Measurements from ENCODE around the gene LBH. TPM values are rescaled to one million over a fixed set of nuclear protein-coding genes. Genes with fewer than 3 reads are reported as not detected.

LBH gene
- total and polyA plus RNA-seq, 5 donors from 2014 or later, result 215 to 299 (median 232) TPM

- H3K36me3 ChIP-seq (ENCODE audit: control insufficient read depth, insufficient read depth, low read length), result peaks cover 41% of the 10 kb centered on the region
- peak overlapping the region in 1 of 4 donors; percentile 33 for H3K4me3 Mint-ChIP-seq
- H3K27ac Mint-ChIP-seq, result peak overlapping the region in 1 of 3 donors; percentile 59
- peaks cover 40% of the 10 kb centered on the region for H3K36me3 Mint-ChIP-seq
- H3K9me3 Mint-ChIP-seq, result peaks cover 0 to 7% (median 3%) of the 10 kb centered on the region in 7 donors
- no peak overlapping the region for H3K4me3 ChIP-seq (ENCODE audit: low read depth, low read length)
- ATAC-seq (ENCODE audit: low read depth in 2 of 2) (no peak), DNase-seq (peak in 1 of 3 donors; percentile 64)
- peaks cover 12 to 92% (median 51%) of the 10 kb centered on the region in 4 donors for H3K4me1 Mint-ChIP-seq
- no peaks in the 10 kb centered on the region for H3K27me3 Mint-ChIP-seq
- H3K27ac ChIP-seq (ENCODE audit: insufficient read depth, low read length, poor library complexity, severe bottlenecking), result peak overlapping the region; percentile 30
- peaks cover 62% of the 10 kb centered on the region for H3K4me1 ChIP-seq (ENCODE audit: control insufficient read depth, insufficient read depth, low read length, poor library complexity, severe bottlenecking)
- H3K27me3 ChIP-seq (ENCODE audit: control insufficient read depth, insufficient read depth, low read length), result no peaks in the 10 kb centered on the region
- H3K9me3 ChIP-seq (ENCODE audit: control insufficient read depth in 2 of 2, low read length in 2 of 2), result peaks cover 2 to 3% of the 10 kb centered on the region in 2 experiments
Measured at GRCh38 chr2:30261695-30262211, 30.4 kb downstream of the LBH start.

- Histone ChIP-seq H3K4me3 (ENCODE audit: low read depth, low read length) (no peak overlapping the region), H3K27me3 (ENCODE audit: control insufficient read depth, insufficient read depth, low read length) (no peaks in the 10 kb centered on the region), H3K36me3 (ENCODE audit: control insufficient read depth, insufficient read depth, low read length) (peaks cover 30% of the 10 kb centered on the region), H3K4me1 (ENCODE audit: control insufficient read depth, insufficient read depth, low read length, poor library complexity, severe bottlenecking) (peaks cover 62% of the 10 kb centered on the region), H3K27ac (ENCODE audit: insufficient read depth, low read length, poor library complexity, severe bottlenecking) (peak overlapping the region; percentile 30), H3K9me3 (ENCODE audit: control insufficient read depth in 2 of 2, low read length in 2 of 2) (peaks cover 2 to 3% of the 10 kb centered on the region in 2 experiments)
- Mint-ChIP-seq H3K4me1 (peaks cover 22 to 92% (median 53%) of the 10 kb centered on the region in 4 donors), H3K36me3 (peaks cover 30% of the 10 kb centered on the region), H3K27ac (peak overlapping the region in 2 of 3 donors; percentile 59 to 88), H3K27me3 (no peaks in the 10 kb centered on the region), H3K9me3 (peaks cover 0 to 7% (median 3%) of the 10 kb centered on the region in 7 donors), H3K4me3 (peak overlapping the region in 2 of 4 donors; percentile 33 to 34)
- DNase-seq (no peak), ATAC-seq (ENCODE audit: low read depth in 2 of 2) (no peak)
Measured at GRCh38 chr2:30262716-30263309, 31.5 kb downstream of the LBH start.

GRCh38 chr2:30264274-30264673 lies 32.9 kb downstream of the LBH start:
- H3K4me3 Mint-ChIP-seq, result peak overlapping the region in 2 of 4 donors; percentile 20 to 31
- peaks cover 0 to 7% (median 3%) of the 10 kb centered on the region in 7 donors for H3K9me3 Mint-ChIP-seq
- no peak for ATAC-seq (ENCODE audit: low read depth in 2 of 2)
- peaks cover 2 to 3% of the 10 kb centered on the region in 2 experiments for H3K9me3 ChIP-seq (ENCODE audit: control insufficient read depth in 2 of 2, low read length in 2 of 2)
- H3K36me3 ChIP-seq (ENCODE audit: control insufficient read depth, insufficient read depth, low read length), result peaks cover 16% of the 10 kb centered on the region
- no peak for DNase-seq
- peaks cover 20% of the 10 kb centered on the region for H3K36me3 Mint-ChIP-seq
- no peaks in the 10 kb centered on the region for H3K27me3 ChIP-seq (ENCODE audit: control insufficient read depth, insufficient read depth, low read length)
- no peak overlapping the region for H3K27ac ChIP-seq (ENCODE audit: insufficient read depth, low read length, poor library complexity, severe bottlenecking)
- peak overlapping the region; percentile 3 for H3K4me3 ChIP-seq (ENCODE audit: low read depth, low read length)
- peaks cover 54% of the 10 kb centered on the region for H3K4me1 ChIP-seq (ENCODE audit: control insufficient read depth, insufficient read depth, low read length, poor library complexity, severe bottlenecking)
- H3K27ac Mint-ChIP-seq, result peak overlapping the region; percentile 21 to 90 (median 85)
- H3K4me1 Mint-ChIP-seq, result peaks cover 22 to 89% (median 47%) of the 10 kb centered on the region in 4 donors
- no peaks in the 10 kb centered on the region for H3K27me3 Mint-ChIP-seq

- H3K9me3 ChIP-seq (ENCODE audit: control insufficient read depth in 2 of 2, low read length in 2 of 2), result peaks cover 2 to 3% of the 10 kb centered on the region in 2 experiments
- peaks cover 46% of the 10 kb centered on the region for H3K4me1 ChIP-seq (ENCODE audit: control insufficient read depth, insufficient read depth, low read length, poor library complexity, severe bottlenecking)
- Mint-ChIP-seq H3K9me3 (peaks cover 0 to 7% (median 3%) of the 10 kb centered on the region in 7 donors), H3K27me3 (no peaks in the 10 kb centered on the region), H3K27ac (peak overlapping the region; percentile 90 to 99 (median 99)), H3K4me1 (peaks cover 22 to 84% (median 43%) of the 10 kb centered on the region in 4 donors), H3K36me3 (peaks cover 9% of the 10 kb centered on the region), H3K4me3 (peak overlapping the region; percentile 73 to 84 (median 82))
- ATAC-seq (ENCODE audit: low read depth in 2 of 2) (no peak), DNase-seq (no peak)
- H3K4me3 ChIP-seq (ENCODE audit: low read depth, low read length), result peak overlapping the region; percentile 58
- H3K27me3 ChIP-seq (ENCODE audit: control insufficient read depth, insufficient read depth, low read length), result no peaks in the 10 kb centered on the region
- peaks cover 6% of the 10 kb centered on the region for H3K36me3 ChIP-seq (ENCODE audit: control insufficient read depth, insufficient read depth, low read length)
- H3K27ac ChIP-seq (ENCODE audit: insufficient read depth, low read length, poor library complexity, severe bottlenecking), result peak overlapping the region; percentile 78
Measured at GRCh38 chr2:30265052-30266015, 34.0 kb downstream of the LBH start.

GRCh38 chr2:30266051-30266621 lies 34.8 kb downstream of the LBH start:
- Histone ChIP-seq H3K9me3 (ENCODE audit: control insufficient read depth in 2 of 2, low read length in 2 of 2) (peaks cover 2 to 3% of the 10 kb centered on the region in 2 experiments), H3K27ac (ENCODE audit: insufficient read depth, low read length, poor library complexity, severe bottlenecking) (peak overlapping the region; percentile 78), H3K36me3 (ENCODE audit: control insufficient read depth, insufficient read depth, low read length) (no peaks in the 10 kb centered on the region), H3K4me1 (ENCODE audit: control insufficient read depth, insufficient read depth, low read length, poor library complexity, severe bottlenecking) (peaks cover 46% of the 10 kb centered on the region), H3K27me3 (ENCODE audit: control insufficient read depth, insufficient read depth, low read length) (no peaks in the 10 kb centered on the region), H3K4me3 (ENCODE audit: low read depth, low read length) (peak overlapping the region; percentile 58)
- DNase-seq (peak; percentile 36 to 86 (median 74)), ATAC-seq (ENCODE audit: low read depth in 2 of 2) (peak; percentile 95 to 98)
- Mint-ChIP-seq H3K4me3 (peak overlapping the region; percentile 73 to 84 (median 82)), H3K4me1 (peaks cover 22 to 81% (median 39%) of the 10 kb centered on the region in 4 donors), H3K27me3 (no peaks in the 10 kb centered on the region), H3K27ac (peak overlapping the region; percentile 90 to 99 (median 99)), H3K36me3 (peaks cover 1% of the 10 kb centered on the region), H3K9me3 (peaks cover 0 to 7% (median 2%) of the 10 kb centered on the region in 7 donors)

- Mint-ChIP-seq H3K27me3 (no peaks in the 10 kb centered on the region), H3K9me3 (peaks cover 0 to 7% (median 2%) of the 10 kb centered on the region in 7 donors), H3K4me1 (peaks cover 22 to 80% (median 41%) of the 10 kb centered on the region in 4 donors), H3K27ac (peak overlapping the region; percentile 90 to 99 (median 99)), H3K36me3 (no peaks in the 10 kb centered on the region), H3K4me3 (peak overlapping the region; percentile 34 to 84 (median 82))
- DNase-seq (no peak), ATAC-seq (ENCODE audit: low read depth in 2 of 2) (no peak)
- Histone ChIP-seq H3K4me1 (ENCODE audit: control insufficient read depth, insufficient read depth, low read length, poor library complexity, severe bottlenecking) (peaks cover 46% of the 10 kb centered on the region), H3K27ac (ENCODE audit: insufficient read depth, low read length, poor library complexity, severe bottlenecking) (peak overlapping the region; percentile 78), H3K4me3 (ENCODE audit: low read depth, low read length) (peak overlapping the region; percentile 58), H3K9me3 (ENCODE audit: control insufficient read depth in 2 of 2, low read length in 2 of 2) (peaks cover under 1 to 3% of the 10 kb centered on the region in 2 experiments), H3K27me3 (ENCODE audit: control insufficient read depth, insufficient read depth, low read length) (no peaks in the 10 kb centered on the region), H3K36me3 (ENCODE audit: control insufficient read depth, insufficient read depth, low read length) (no peaks in the 10 kb centered on the region)
Measured at GRCh38 chr2:30266705-30267104, 35.4 kb downstream of the LBH start.

Measured in CD4-positive, CD25-positive, alpha-beta regulatory T cell (primary cell).